ENCODE results near the gene SRP68.

The SRP68 gene

GRCh38 chr17:76040376-76040775 lies 31.9 kb downstream of the SRP68 start:
- H3K4me3 ChIP-seq (ENCODE audit: control insufficient read depth, low read depth, low read length), result no peak overlapping the region
- TF ChIP-seq CTCF (IDR thresholded peaks at IDR 0.05; ENCODE audit: control insufficient read depth, insufficient read depth, low read depth, low read length, missing control alignments), result no peak
- no peak for DNase-seq (ENCODE audit: low read depth)

GRCh38 chr17:76039121-76039520 lies 33.2 kb downstream of the SRP68 start:
- TF ChIP-seq CTCF (IDR thresholded peaks at IDR 0.05; ENCODE audit: control insufficient read depth, insufficient read depth, low read depth, low read length, missing control alignments), result no peak
- no peak for DNase-seq (ENCODE audit: low read depth)
- no peak overlapping the region for H3K4me3 ChIP-seq (ENCODE audit: control insufficient read depth, low read depth, low read length)

GRCh38 chr17:76038050-76038449 lies 34.3 kb downstream of the SRP68 start:
- H3K4me3 ChIP-seq (ENCODE audit: control insufficient read depth, low read depth, low read length), result no peak overlapping the region
- TF ChIP-seq CTCF (IDR thresholded peaks at IDR 0.05; ENCODE audit: control insufficient read depth, insufficient read depth, low read depth, low read length, missing control alignments), result no peak
- no peak for DNase-seq (ENCODE audit: low read depth)

GRCh38 chr17:76036497-76037261 lies 35.6 kb downstream of the SRP68 start:
- no peak overlapping the region for H3K4me3 ChIP-seq (ENCODE audit: control insufficient read depth, low read depth, low read length)
- no peak for TF ChIP-seq CTCF (IDR thresholded peaks at IDR 0.05; ENCODE audit: control insufficient read depth, insufficient read depth, low read depth, low read length, missing control alignments)
- no peak for DNase-seq (ENCODE audit: low read depth)

- DNase-seq (ENCODE audit: low read depth), result no peak
- no peak for TF ChIP-seq CTCF (IDR thresholded peaks at IDR 0.05; ENCODE audit: control insufficient read depth, insufficient read depth, low read depth, low read length, missing control alignments)
- no peak overlapping the region for H3K4me3 ChIP-seq (ENCODE audit: control insufficient read depth, low read depth, low read length)
Observed at GRCh38 chr17:76034428-76035350, 37.6 kb downstream of the SRP68 start.

- no peak for TF ChIP-seq CTCF (IDR thresholded peaks at IDR 0.05; ENCODE audit: control insufficient read depth, insufficient read depth, low read depth, low read length, missing control alignments)
- no peak for DNase-seq (ENCODE audit: low read depth)
- no peak overlapping the region for H3K4me3 ChIP-seq (ENCODE audit: control insufficient read depth, low read depth, low read length)
Observed at GRCh38 chr17:76033139-76033538, 39.2 kb downstream of the SRP68 start.
